Measurements from ENCODE around the gene RASA3. TPM values are rescaled to one million over a fixed set of nuclear protein-coding genes. Genes with fewer than 3 reads are reported as not detected.

Gene RASA3
- total RNA-seq, 1 experiment from 2014 or later, result 22.3 TPM

DNA sequence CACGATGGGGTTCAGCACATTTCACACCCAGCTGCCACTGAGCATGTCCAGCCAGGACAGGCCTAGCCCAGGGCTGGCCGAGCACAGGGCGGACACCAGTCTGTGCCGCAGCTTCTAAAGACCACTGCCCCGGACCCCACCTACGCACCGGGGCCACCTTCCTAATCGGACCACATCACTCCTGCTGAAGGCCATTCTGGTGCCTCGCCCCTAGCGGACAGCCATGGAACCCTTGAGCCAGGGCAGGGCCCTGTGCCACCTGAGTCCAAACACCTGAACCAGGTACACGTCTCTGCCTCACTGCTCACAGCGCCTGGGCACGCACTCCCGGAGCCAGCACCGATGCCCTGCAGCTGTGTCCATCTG, 150.1 kb downstream of the RASA3 start:
- peaks cover 19% of the 10 kb centered on the region for H3K36me3 Mint-ChIP-seq
- TF ChIP-seq, protein P1, sequence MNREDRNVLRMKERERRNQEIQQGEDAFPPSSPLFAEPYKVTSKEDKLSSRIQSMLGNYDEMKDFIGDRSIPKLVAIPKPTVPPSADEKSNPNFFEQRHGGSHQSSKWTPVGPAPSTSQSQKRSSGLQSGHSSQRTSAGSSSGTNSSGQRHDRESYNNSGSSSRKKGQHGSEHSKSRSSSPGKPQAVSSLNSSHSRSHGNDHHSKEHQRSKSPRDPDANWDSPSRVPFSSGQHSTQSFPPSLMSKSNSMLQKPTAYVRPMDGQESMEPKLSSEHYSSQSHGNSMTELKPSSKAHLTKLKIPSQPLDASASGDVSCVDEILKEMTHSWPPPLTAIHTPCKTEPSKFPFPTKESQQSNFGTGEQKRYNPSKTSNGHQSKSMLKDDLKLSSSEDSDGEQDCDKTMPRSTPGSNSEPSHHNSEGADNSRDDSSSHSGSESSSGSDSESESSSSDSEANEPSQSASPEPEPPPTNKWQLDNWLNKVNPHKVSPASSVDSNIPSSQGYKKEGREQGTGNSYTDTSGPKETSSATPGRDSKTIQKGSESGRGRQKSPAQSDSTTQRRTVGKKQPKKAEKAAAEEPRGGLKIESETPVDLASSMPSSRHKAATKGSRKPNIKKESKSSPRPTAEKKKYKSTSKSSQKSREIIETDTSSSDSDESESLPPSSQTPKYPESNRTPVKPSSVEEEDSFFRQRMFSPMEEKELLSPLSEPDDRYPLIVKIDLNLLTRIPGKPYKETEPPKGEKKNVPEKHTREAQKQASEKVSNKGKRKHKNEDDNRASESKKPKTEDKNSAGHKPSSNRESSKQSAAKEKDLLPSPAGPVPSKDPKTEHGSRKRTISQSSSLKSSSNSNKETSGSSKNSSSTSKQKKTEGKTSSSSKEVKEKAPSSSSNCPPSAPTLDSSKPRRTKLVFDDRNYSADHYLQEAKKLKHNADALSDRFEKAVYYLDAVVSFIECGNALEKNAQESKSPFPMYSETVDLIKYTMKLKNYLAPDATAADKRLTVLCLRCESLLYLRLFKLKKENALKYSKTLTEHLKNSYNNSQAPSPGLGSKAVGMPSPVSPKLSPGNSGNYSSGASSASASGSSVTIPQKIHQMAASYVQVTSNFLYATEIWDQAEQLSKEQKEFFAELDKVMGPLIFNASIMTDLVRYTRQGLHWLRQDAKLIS (CRISPR knock-in tag; IDR thresholded peaks at IDR 0.05; ENCODE audit: borderline replicate concordance), result no peak
- TF ChIP-seq ZBTB21 (CRISPR knock-in tag; IDR thresholded peaks at IDR 0.05; ENCODE audit: borderline replicate concordance) (no peak), PRRX2 (CRISPR knock-in tag; IDR thresholded peaks at IDR 0.05) (no peak), GRHL2 (CRISPR knock-in tag; IDR thresholded peaks at IDR 0.05; ENCODE audit: insufficient replicate concordance, severe bottlenecking) (no peak), SP1 (CRISPR knock-in tag; conservative IDR thresholded peaks at IDR 0.05) (no peak), IRF2 (CRISPR knock-in tag; IDR thresholded peaks at IDR 0.05; ENCODE audit: borderline replicate concordance, low read depth) (no peak), JUN (CRISPR knock-in tag; IDR thresholded peaks at IDR 0.05) (no peak), ZNF396 (CRISPR knock-in tag; IDR thresholded peaks at IDR 0.05; ENCODE audit: borderline replicate concordance) (no peak), ZNF121 (CRISPR knock-in tag; IDR thresholded peaks at IDR 0.05) (no peak), TCF7 (CRISPR knock-in tag; IDR thresholded peaks at IDR 0.05; ENCODE audit: low read depth) (no peak), ZNF232 (CRISPR knock-in tag; IDR thresholded peaks at IDR 0.05) (no peak), FOXP1 (CRISPR knock-in tag; IDR thresholded peaks at IDR 0.05; ENCODE audit: borderline replicate concordance) (no peak), FOXK1 (CRISPR knock-in tag; IDR thresholded peaks at IDR 0.05) (no peak), CREB1 (CRISPR knock-in tag; IDR thresholded peaks at IDR 0.05) (no peak)
- TF ChIP-seq, protein P2, sequence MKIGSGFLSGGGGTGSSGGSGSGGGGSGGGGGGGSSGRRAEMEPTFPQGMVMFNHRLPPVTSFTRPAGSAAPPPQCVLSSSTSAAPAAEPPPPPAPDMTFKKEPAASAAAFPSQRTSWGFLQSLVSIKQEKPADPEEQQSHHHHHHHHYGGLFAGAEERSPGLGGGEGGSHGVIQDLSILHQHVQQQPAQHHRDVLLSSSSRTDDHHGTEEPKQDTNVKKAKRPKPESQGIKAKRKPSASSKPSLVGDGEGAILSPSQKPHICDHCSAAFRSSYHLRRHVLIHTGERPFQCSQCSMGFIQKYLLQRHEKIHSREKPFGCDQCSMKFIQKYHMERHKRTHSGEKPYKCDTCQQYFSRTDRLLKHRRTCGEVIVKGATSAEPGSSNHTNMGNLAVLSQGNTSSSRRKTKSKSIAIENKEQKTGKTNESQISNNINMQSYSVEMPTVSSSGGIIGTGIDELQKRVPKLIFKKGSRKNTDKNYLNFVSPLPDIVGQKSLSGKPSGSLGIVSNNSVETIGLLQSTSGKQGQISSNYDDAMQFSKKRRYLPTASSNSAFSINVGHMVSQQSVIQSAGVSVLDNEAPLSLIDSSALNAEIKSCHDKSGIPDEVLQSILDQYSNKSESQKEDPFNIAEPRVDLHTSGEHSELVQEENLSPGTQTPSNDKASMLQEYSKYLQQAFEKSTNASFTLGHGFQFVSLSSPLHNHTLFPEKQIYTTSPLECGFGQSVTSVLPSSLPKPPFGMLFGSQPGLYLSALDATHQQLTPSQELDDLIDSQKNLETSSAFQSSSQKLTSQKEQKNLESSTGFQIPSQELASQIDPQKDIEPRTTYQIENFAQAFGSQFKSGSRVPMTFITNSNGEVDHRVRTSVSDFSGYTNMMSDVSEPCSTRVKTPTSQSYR (CRISPR knock-in tag; IDR thresholded peaks at IDR 0.05), result no peak
- TF ChIP-seq, protein P3, sequence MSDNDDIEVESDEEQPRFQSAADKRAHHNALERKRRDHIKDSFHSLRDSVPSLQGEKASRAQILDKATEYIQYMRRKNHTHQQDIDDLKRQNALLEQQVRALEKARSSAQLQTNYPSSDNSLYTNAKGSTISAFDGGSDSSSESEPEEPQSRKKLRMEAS (CRISPR knock-in tag; IDR thresholded peaks at IDR 0.05), result no peak
- TF ChIP-seq, protein P4, sequence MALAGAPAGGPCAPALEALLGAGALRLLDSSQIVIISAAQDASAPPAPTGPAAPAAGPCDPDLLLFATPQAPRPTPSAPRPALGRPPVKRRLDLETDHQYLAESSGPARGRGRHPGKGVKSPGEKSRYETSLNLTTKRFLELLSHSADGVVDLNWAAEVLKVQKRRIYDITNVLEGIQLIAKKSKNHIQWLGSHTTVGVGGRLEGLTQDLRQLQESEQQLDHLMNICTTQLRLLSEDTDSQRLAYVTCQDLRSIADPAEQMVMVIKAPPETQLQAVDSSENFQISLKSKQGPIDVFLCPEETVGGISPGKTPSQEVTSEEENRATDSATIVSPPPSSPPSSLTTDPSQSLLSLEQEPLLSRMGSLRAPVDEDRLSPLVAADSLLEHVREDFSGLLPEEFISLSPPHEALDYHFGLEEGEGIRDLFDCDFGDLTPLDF (CRISPR knock-in tag; IDR thresholded peaks at IDR 0.05), result no peak
- TF ChIP-seq, protein P5, sequence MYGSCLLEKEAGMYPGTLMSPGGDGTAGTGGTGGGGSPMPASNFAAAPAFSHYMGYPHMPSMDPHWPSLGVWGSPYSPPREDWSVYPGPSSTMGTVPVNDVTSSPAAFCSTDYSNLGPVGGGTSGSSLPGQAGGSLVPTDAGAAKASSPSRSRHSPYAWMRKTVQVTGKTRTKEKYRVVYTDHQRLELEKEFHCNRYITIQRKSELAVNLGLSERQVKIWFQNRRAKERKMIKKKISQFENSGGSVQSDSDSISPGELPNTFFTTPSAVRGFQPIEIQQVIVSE (CRISPR knock-in tag; IDR thresholded peaks at IDR 0.05; ENCODE audit: borderline replicate concordance), result no peak
- TF ChIP-seq, protein P6, sequence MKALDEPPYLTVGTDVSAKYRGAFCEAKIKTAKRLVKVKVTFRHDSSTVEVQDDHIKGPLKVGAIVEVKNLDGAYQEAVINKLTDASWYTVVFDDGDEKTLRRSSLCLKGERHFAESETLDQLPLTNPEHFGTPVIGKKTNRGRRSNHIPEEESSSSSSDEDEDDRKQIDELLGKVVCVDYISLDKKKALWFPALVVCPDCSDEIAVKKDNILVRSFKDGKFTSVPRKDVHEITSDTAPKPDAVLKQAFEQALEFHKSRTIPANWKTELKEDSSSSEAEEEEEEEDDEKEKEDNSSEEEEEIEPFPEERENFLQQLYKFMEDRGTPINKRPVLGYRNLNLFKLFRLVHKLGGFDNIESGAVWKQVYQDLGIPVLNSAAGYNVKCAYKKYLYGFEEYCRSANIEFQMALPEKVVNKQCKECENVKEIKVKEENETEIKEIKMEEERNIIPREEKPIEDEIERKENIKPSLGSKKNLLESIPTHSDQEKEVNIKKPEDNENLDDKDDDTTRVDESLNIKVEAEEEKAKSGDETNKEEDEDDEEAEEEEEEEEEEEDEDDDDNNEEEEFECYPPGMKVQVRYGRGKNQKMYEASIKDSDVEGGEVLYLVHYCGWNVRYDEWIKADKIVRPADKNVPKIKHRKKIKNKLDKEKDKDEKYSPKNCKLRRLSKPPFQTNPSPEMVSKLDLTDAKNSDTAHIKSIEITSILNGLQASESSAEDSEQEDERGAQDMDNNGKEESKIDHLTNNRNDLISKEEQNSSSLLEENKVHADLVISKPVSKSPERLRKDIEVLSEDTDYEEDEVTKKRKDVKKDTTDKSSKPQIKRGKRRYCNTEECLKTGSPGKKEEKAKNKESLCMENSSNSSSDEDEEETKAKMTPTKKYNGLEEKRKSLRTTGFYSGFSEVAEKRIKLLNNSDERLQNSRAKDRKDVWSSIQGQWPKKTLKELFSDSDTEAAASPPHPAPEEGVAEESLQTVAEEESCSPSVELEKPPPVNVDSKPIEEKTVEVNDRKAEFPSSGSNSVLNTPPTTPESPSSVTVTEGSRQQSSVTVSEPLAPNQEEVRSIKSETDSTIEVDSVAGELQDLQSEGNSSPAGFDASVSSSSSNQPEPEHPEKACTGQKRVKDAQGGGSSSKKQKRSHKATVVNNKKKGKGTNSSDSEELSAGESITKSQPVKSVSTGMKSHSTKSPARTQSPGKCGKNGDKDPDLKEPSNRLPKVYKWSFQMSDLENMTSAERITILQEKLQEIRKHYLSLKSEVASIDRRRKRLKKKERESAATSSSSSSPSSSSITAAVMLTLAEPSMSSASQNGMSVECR (CRISPR knock-in tag; IDR thresholded peaks at IDR 0.05; ENCODE audit: borderline replicate concordance), result no peak
- TF ChIP-seq, protein P7, sequence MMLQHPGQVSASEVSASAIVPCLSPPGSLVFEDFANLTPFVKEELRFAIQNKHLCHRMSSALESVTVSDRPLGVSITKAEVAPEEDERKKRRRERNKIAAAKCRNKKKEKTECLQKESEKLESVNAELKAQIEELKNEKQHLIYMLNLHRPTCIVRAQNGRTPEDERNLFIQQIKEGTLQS (CRISPR knock-in tag; conservative IDR thresholded peaks at IDR 0.05), result no peak
- no peak for DNase-seq (ENCODE audit: low spot score)
- CTCF ChIA-PET, result no interaction called here
- H3K4me1 Mint-ChIP-seq, result no peaks in the 10 kb centered on the region
- no peak for ATAC-seq
- H3K9me3 Mint-ChIP-seq, result peaks cover 10% of the 10 kb centered on the region
- POLR2A ChIA-PET, result no interaction called here
- no peaks in the 10 kb centered on the region for H3K27me3 Mint-ChIP-seq (ENCODE audit: low read depth)
- no peak overlapping the region for H3K4me3 Mint-ChIP-seq
- H3K27ac Mint-ChIP-seq, result no peak overlapping the region
